ENCODE data around the gene ADISSP.

The ADISSP gene

GRCh38 chr20:3759316-3759823 is 8.2 kb downstream of the ADISSP start:
- Mint-ChIP-seq H3K4me3 (no peak overlapping the region), H3K9me3 (no peaks in the 10 kb centered on the region), H3K27me3 (ENCODE audit: low read depth) (no peaks in the 10 kb centered on the region), H3K27ac (no peak overlapping the region), H3K4me1 (ENCODE audit: low read depth) (peaks cover 3% of the 10 kb centered on the region), H3K36me3 (ENCODE audit: low read depth) (peaks cover 3% of the 10 kb centered on the region)

- no peak overlapping the region for H3K27ac Mint-ChIP-seq
- peaks cover 1% of the 10 kb centered on the region for H3K4me1 Mint-ChIP-seq (ENCODE audit: low read depth)
- peaks cover 3% of the 10 kb centered on the region for H3K36me3 Mint-ChIP-seq (ENCODE audit: low read depth)
- H3K27me3 Mint-ChIP-seq (ENCODE audit: low read depth), result no peaks in the 10 kb centered on the region
- H3K9me3 Mint-ChIP-seq, result no peaks in the 10 kb centered on the region
- no peak overlapping the region for H3K4me3 Mint-ChIP-seq
Observed at GRCh38 chr20:3758566-3758965, 9.0 kb downstream of the ADISSP start.

GRCh38 chr20:3757268-3757667 is 10.3 kb downstream of the ADISSP start:
- Mint-ChIP-seq H3K4me1 (ENCODE audit: low read depth) (peaks cover 1% of the 10 kb centered on the region), H3K27ac (no peak overlapping the region)

GRCh38 chr20:3755814-3756480 is 11.6 kb downstream of the ADISSP start:
- no peak overlapping the region for H3K27ac Mint-ChIP-seq
- H3K4me1 Mint-ChIP-seq (ENCODE audit: low read depth), result peaks cover 3% of the 10 kb centered on the region

More at GRCh38 chr20:3757268-3757667, 10.3 kb downstream of the ADISSP start:
- Mint-ChIP-seq H3K27me3 (ENCODE audit: low read depth) (no peaks in the 10 kb centered on the region), H3K36me3 (ENCODE audit: low read depth) (peaks cover 3% of the 10 kb centered on the region), H3K9me3 (no peaks in the 10 kb centered on the region), H3K4me3 (no peak overlapping the region)

GRCh38 chr20:3755269-3755668 is 12.3 kb downstream of the ADISSP start:
- Mint-ChIP-seq H3K36me3 (ENCODE audit: low read depth) (peaks cover 3% of the 10 kb centered on the region), H3K9me3 (no peaks in the 10 kb centered on the region), H3K4me1 (ENCODE audit: low read depth) (peaks cover 3% of the 10 kb centered on the region), H3K4me3 (no peak overlapping the region), H3K27ac (no peak overlapping the region), H3K27me3 (ENCODE audit: low read depth) (no peaks in the 10 kb centered on the region)

More at GRCh38 chr20:3755814-3756480, 11.6 kb downstream of the ADISSP start:
- peaks cover 3% of the 10 kb centered on the region for H3K36me3 Mint-ChIP-seq (ENCODE audit: low read depth)
- no peak overlapping the region for H3K4me3 Mint-ChIP-seq
- no peaks in the 10 kb centered on the region for H3K9me3 Mint-ChIP-seq
- no peaks in the 10 kb centered on the region for H3K27me3 Mint-ChIP-seq (ENCODE audit: low read depth)

GRCh38 chr20:3754276-3754630 is 13.3 kb downstream of the ADISSP start:
- Mint-ChIP-seq H3K9me3 (no peaks in the 10 kb centered on the region), H3K27ac (no peak overlapping the region), H3K36me3 (ENCODE audit: low read depth) (peaks cover 1% of the 10 kb centered on the region), H3K4me1 (ENCODE audit: low read depth) (peaks cover 2% of the 10 kb centered on the region), H3K4me3 (no peak overlapping the region), H3K27me3 (ENCODE audit: low read depth) (no peaks in the 10 kb centered on the region)

GRCh38 chr20:3753501-3754275 is 13.9 kb downstream of the ADISSP start:
- Mint-ChIP-seq H3K9me3 (no peaks in the 10 kb centered on the region), H3K4me3 (no peak overlapping the region), H3K4me1 (ENCODE audit: low read depth) (peaks cover 2% of the 10 kb centered on the region), H3K27ac (no peak overlapping the region), H3K27me3 (ENCODE audit: low read depth) (no peaks in the 10 kb centered on the region), H3K36me3 (ENCODE audit: low read depth) (peaks cover 1% of the 10 kb centered on the region)

- Mint-ChIP-seq H3K27me3 (ENCODE audit: low read depth) (no peaks in the 10 kb centered on the region), H3K9me3 (no peaks in the 10 kb centered on the region), H3K27ac (no peak overlapping the region), H3K4me3 (no peak overlapping the region), H3K4me1 (ENCODE audit: low read depth) (peaks cover 2% of the 10 kb centered on the region), H3K36me3 (ENCODE audit: low read depth) (peaks cover 1% of the 10 kb centered on the region)
Observed at GRCh38 chr20:3753098-3753497, 14.5 kb downstream of the ADISSP start.

- Mint-ChIP-seq H3K9me3 (no peaks in the 10 kb centered on the region), H3K4me3 (no peak overlapping the region), H3K27me3 (ENCODE audit: low read depth) (no peaks in the 10 kb centered on the region), H3K27ac (no peak overlapping the region), H3K36me3 (ENCODE audit: low read depth) (no peaks in the 10 kb centered on the region), H3K4me1 (ENCODE audit: low read depth) (peaks cover 2% of the 10 kb centered on the region)
Observed at GRCh38 chr20:3752386-3752759, 15.2 kb downstream of the ADISSP start.

- peaks cover 2% of the 10 kb centered on the region for H3K4me1 Mint-ChIP-seq (ENCODE audit: low read depth)
- no peaks in the 10 kb centered on the region for H3K36me3 Mint-ChIP-seq (ENCODE audit: low read depth)
- no peak overlapping the region for H3K4me3 Mint-ChIP-seq
- H3K27ac Mint-ChIP-seq, result no peak overlapping the region
- no peaks in the 10 kb centered on the region for H3K9me3 Mint-ChIP-seq
- H3K27me3 Mint-ChIP-seq (ENCODE audit: low read depth), result no peaks in the 10 kb centered on the region
Observed at GRCh38 chr20:3751675-3752385, 15.7 kb downstream of the ADISSP start.

GRCh38 chr20:3751305-3751674 is 16.3 kb downstream of the ADISSP start:
- no peaks in the 10 kb centered on the region for H3K9me3 Mint-ChIP-seq
- no peaks in the 10 kb centered on the region for H3K27me3 Mint-ChIP-seq (ENCODE audit: low read depth)
- H3K4me1 Mint-ChIP-seq (ENCODE audit: low read depth), result peaks cover 2% of the 10 kb centered on the region
- no peak overlapping the region for H3K27ac Mint-ChIP-seq
- no peak overlapping the region for H3K4me3 Mint-ChIP-seq
- H3K36me3 Mint-ChIP-seq (ENCODE audit: low read depth), result no peaks in the 10 kb centered on the region

GRCh38 chr20:3749689-3750531 is 17.6 kb downstream of the ADISSP start:
- Mint-ChIP-seq H3K9me3 (no peaks in the 10 kb centered on the region), H3K27ac (no peak overlapping the region), H3K4me3 (no peak overlapping the region), H3K36me3 (ENCODE audit: low read depth) (no peaks in the 10 kb centered on the region), H3K27me3 (ENCODE audit: low read depth) (no peaks in the 10 kb centered on the region), H3K4me1 (ENCODE audit: low read depth) (peaks cover 3% of the 10 kb centered on the region)

- H3K4me1 Mint-ChIP-seq (ENCODE audit: low read depth), result peaks cover 9% of the 10 kb centered on the region
- H3K27ac Mint-ChIP-seq, result no peak overlapping the region
- no peak overlapping the region for H3K4me3 Mint-ChIP-seq
- no peaks in the 10 kb centered on the region for H3K9me3 Mint-ChIP-seq
- H3K36me3 Mint-ChIP-seq (ENCODE audit: low read depth), result no peaks in the 10 kb centered on the region
- peaks cover 7% of the 10 kb centered on the region for H3K27me3 Mint-ChIP-seq (ENCODE audit: low read depth)
Observed at GRCh38 chr20:3749087-3749688, 18.4 kb downstream of the ADISSP start.

GRCh38 chr20:3748073-3748472 is 19.5 kb downstream of the ADISSP start:
- no peaks in the 10 kb centered on the region for H3K36me3 Mint-ChIP-seq (ENCODE audit: low read depth)
- no peaks in the 10 kb centered on the region for H3K9me3 Mint-ChIP-seq
- peaks cover 8% of the 10 kb centered on the region for H3K27me3 Mint-ChIP-seq (ENCODE audit: low read depth)
- H3K4me3 Mint-ChIP-seq, result no peak overlapping the region
- H3K4me1 Mint-ChIP-seq (ENCODE audit: low read depth), result peaks cover 9% of the 10 kb centered on the region
- no peak overlapping the region for H3K27ac Mint-ChIP-seq

Measured in T-helper 1 cell treated with Interleukin-12 subunit alpha and Interleukin-12 subunit beta and Interleukin-4 antibody, amounts not matched to agents 30 μg/mL and 1 μg/mL, for 36 hours (primary cell).